ENCODE data around the gene SDCBP2.

SDCBP2 gene

GRCh38 chr20:1293641-1294379 is 35.1 kb downstream of the SDCBP2 start:
- no peak for DNase-seq

GRCh38 chr20:1292620-1293019 is 36.3 kb downstream of the SDCBP2 start:
- no peak for DNase-seq

GRCh38 chr20:1291191-1291741 is 37.7 kb downstream of the SDCBP2 start:
- no peak for DNase-seq

- DNase-seq: no peak
Observed at GRCh38 chr20:1287787-1288569, 41.0 kb downstream of the SDCBP2 start.

GRCh38 chr20:1287306-1287705 is 41.6 kb downstream of the SDCBP2 start:
- DNase-seq: no peak

- peak; percentile 48 for DNase-seq
Observed at GRCh38 chr20:1286267-1287024, 42.5 kb downstream of the SDCBP2 start.

GRCh38 chr20:1283522-1284510 is 45.1 kb downstream of the SDCBP2 start:
- DNase-seq: no peak

GRCh38 chr20:1282966-1283365 is 46.0 kb downstream of the SDCBP2 start:
- no peak for DNase-seq

GRCh38 chr20:1281279-1282057 is 47.5 kb downstream of the SDCBP2 start:
- DNase-seq: no peak

- no peak for DNase-seq
Observed at GRCh38 chr20:1280195-1281102, 48.5 kb downstream of the SDCBP2 start.

- no peak for DNase-seq
Observed at GRCh38 chr20:1278993-1279392, 49.9 kb downstream of the SDCBP2 start.

- DNase-seq: no peak
Observed at GRCh38 chr20:1277529-1278322, 51.2 kb downstream of the SDCBP2 start.

- no peak for DNase-seq
Observed at GRCh38 chr20:1275919-1276318, 53.0 kb downstream of the SDCBP2 start.

GRCh38 chr20:1274485-1275311 is 54.2 kb downstream of the SDCBP2 start:
- DNase-seq: no peak

GRCh38 chr20:1273366-1273765 is 55.6 kb downstream of the SDCBP2 start:
- DNase-seq: no peak

- DNase-seq: no peak
Observed at GRCh38 chr20:1272368-1273100, 56.4 kb downstream of the SDCBP2 start.

GRCh38 chr20:1269850-1270249 is 59.1 kb downstream of the SDCBP2 start:
- no peak for DNase-seq

Measured in central memory CD4-positive, alpha-beta T cell (primary cell).